Measurements from ENCODE around the gene RDH13. TPM values are rescaled to one million over a fixed set of nuclear protein-coding genes. Genes with fewer than 3 reads are reported as not detected.

RDH13 gene
- total and polyA plus RNA-seq, 7 donors = 6.9 to 41.0 (median 11.8) TPM

DNA sequence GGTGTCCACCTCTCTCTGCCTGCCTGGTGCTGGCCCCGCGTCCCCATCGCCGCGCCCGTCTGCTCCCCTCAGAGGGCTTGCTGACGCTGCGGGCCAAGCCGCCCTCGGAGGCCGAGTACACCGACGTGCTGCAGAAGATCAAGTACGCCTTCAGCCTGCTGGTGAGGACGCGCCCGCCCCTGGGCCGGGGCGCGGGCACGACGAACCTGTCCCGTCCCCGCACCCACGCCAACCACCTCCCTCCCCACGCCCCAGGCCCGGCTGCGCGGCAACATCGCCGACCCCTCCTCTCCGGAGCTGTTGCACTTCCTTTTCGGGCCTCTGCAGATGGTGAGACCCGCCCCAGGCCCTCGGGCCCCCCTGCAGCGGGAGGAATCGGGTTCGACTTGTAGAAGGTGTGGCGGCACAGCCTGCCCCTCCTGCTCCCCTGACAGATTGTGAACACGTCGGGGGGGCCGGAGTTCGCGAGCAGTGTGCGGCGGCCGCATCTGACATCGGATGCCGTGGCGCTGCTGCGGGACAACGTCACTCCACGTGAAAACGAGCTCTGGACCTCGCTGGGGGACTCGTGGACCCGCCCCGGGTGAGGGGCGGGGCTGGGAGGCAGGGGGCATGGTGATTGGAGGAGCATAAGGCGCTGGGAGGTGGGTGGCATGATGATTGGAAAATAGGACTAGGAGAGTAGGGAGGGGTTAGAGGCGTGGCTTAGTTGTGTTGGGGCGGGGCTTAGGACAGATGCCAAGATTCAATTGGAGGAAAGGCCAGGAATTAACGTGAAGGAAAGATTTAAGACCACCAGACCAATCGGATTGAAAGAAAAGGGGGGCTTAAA is 19.3 kb upstream of the RDH13 start:
- intact Hi-C loops (cut with DNase I) = no loop called here
- WGBS, 2 donors = 10 to 42% methylated on average over 64 of the region's 64 CpGs
- DNase-seq = no peak
- H3K4me3 ChIP-seq = peak overlapping the region in 2 of 4 donors; percentile 36 to 46
- H3K9me3 ChIP-seq = no peaks in the 10 kb centered on the region
- H3K27ac ChIP-seq = no peak overlapping the region
- H3K4me1 ChIP-seq = peaks cover 0 to 41% (median 38%) of the 10 kb centered on the region in 4 donors
- H3K27me3 ChIP-seq = peaks cover 61 to 89% (median 84%) of the 10 kb centered on the region in 3 donors
- TF ChIP-seq, protein P1, sequence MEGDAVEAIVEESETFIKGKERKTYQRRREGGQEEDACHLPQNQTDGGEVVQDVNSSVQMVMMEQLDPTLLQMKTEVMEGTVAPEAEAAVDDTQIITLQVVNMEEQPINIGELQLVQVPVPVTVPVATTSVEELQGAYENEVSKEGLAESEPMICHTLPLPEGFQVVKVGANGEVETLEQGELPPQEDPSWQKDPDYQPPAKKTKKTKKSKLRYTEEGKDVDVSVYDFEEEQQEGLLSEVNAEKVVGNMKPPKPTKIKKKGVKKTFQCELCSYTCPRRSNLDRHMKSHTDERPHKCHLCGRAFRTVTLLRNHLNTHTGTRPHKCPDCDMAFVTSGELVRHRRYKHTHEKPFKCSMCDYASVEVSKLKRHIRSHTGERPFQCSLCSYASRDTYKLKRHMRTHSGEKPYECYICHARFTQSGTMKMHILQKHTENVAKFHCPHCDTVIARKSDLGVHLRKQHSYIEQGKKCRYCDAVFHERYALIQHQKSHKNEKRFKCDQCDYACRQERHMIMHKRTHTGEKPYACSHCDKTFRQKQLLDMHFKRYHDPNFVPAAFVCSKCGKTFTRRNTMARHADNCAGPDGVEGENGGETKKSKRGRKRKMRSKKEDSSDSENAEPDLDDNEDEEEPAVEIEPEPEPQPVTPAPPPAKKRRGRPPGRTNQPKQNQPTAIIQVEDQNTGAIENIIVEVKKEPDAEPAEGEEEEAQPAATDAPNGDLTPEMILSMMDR (IDR thresholded peaks at IDR 0.05) = no peak
- TF ChIP-seq POLR2AphosphoS5 (IDR thresholded peaks at IDR 0.05) = no peak
- no peak for TF ChIP-seq POLR2A (IDR thresholded peaks at IDR 0.05)
- TF ChIP-seq EP300 (IDR thresholded peaks at IDR 0.05) = no peak
- no peaks in the 10 kb centered on the region for H3K36me3 ChIP-seq

DNA sequence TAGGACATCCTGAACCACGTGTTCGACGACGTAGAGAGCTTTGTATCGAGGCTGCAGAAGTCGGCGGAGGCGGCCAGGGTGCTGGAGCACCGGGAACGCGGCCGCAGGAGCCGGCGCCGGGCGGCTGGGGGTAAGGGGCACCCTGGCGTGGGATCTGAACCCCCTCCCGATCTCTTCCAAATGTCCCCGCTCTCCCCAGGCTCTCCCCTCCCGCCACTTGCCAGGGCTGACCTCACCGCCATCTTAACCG is 18.7 kb upstream of the RDH13 start:
- TF ChIP-seq, protein P1 (IDR thresholded peaks at IDR 0.05) = no peak
- TF ChIP-seq POLR2AphosphoS5 (IDR thresholded peaks at IDR 0.05) (no peak), EP300 (IDR thresholded peaks at IDR 0.05) (no peak), POLR2A (IDR thresholded peaks at IDR 0.05) (no peak)
- H3K4me1 ChIP-seq = peaks cover 0 to 36% (median 33%) of the 10 kb centered on the region in 4 donors
- WGBS, 2 donors = 11 to 32% methylated on average over 22 of the region's 22 CpGs
- no peaks in the 10 kb centered on the region for H3K36me3 ChIP-seq
- H3K27me3 ChIP-seq = peaks cover 65 to 92% (median 83%) of the 10 kb centered on the region in 3 donors
- DNase-seq = no peak
- no peaks in the 10 kb centered on the region for H3K9me3 ChIP-seq
- no peak overlapping the region for H3K27ac ChIP-seq
- intact Hi-C loops (cut with DNase I) = no loop called here
- peak overlapping the region in 3 of 4 donors; percentile 26 to 46 (median 36) for H3K4me3 ChIP-seq

DNA sequence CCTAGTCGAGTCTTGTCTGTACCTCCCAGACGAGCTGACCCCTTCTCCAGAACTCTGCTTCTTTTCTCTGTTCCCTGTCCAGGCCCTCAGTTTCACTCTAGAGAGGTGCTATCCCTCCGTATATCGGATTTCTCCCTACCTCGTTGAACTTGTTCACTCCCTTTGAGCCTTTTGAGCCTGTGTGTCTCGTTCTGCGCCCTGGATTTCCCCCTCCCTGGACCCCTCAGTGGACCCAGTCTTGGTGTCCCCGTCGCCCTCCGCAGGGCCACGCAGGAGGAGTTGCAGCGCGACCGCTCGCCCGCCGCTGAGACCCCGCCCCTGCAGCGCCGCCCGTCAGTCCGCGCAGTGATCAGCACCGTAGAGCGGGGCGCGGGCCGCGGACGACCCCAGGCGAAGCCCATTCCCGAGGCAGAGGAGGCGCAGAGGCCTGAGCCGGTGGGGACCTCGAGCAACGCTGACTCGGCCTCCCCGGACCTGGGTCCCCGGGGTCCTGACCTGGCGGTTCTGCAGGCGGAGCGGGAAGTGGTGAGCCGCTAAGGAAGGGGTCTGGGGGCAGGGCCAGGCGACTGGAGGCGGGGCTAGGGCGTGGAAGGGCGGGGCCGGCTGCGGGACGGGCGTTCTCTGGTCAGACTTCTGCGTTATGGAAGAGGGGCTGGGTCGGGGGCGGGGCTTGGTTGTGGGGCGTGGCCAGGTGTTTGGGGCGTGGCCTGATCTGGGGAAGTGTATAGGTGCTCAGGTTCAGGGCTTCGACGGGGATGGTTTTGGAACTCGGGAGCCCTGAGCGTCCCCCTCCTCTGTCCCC is 18.2 kb upstream of the RDH13 start:
- peaks cover 65 to 92% (median 83%) of the 10 kb centered on the region in 3 donors for H3K27me3 ChIP-seq
- DNase-seq = no peak
- H3K36me3 ChIP-seq = no peaks in the 10 kb centered on the region
- 0 to 2% methylated on average over 60 of the region's 60 CpGs for WGBS, 2 donors
- H3K4me1 ChIP-seq = peaks cover 0 to 30% (median 28%) of the 10 kb centered on the region in 4 donors
- TF ChIP-seq, protein P1 (IDR thresholded peaks at IDR 0.05) = no peak
- TF ChIP-seq POLR2AphosphoS5 (IDR thresholded peaks at IDR 0.05) = peak in 1 of 4 donors; percentile 14
- H3K4me3 ChIP-seq = peak overlapping the region; percentile 6 to 46 (median 31)
- intact Hi-C loops (cut with DNase I) = no loop called here
- H3K27ac ChIP-seq = peak overlapping the region in 1 of 4 donors; percentile 14
- no peaks in the 10 kb centered on the region for H3K9me3 ChIP-seq

DNA sequence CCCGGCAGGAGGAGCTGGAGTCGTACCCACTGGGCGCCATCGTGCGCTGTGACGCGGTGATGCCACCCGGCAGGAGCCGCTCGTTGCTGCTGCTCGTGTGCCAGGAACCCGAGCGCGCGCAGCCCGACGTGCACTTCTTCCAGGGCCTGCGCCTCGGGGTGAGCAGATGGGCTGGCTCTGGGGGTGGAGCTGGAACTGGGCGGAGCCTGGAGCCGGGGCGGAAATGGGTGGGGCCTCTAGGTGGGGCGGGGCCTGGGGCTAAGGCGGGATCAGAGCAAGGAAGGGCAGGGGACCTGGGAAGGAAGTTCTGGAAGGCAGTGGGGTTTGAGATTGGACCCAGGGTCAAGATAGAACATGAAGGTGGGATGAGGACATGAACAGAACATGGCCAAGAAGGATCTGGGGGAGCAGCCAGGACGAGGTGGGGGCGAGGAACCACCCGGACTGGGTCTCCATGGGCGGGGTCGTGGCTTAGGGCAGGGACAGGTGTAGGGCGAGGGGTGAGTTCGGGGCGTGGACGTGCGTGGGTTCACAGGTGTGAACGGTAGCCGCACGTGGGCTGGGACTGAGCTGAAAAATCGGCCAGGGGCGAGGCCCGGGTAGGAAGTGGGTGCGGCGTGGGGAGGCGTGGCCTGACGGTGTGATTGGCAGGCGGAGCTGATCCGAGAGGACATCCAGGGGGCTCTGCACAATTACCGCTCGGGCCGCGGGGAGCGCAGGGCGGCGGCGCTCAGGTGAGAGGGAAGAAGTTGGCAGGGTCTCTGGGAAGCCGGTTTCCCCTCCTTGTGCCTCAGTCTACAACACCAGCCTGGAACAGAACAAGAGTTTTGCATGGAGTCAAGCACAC is 17.4 kb upstream of the RDH13 start:
- no peak for DNase-seq
- H3K9me3 ChIP-seq = no peaks in the 10 kb centered on the region
- no peaks in the 10 kb centered on the region for H3K36me3 ChIP-seq
- 2 to 4% methylated on average over 55 of the region's 55 CpGs for WGBS, 2 donors
- H3K4me3 ChIP-seq = peak overlapping the region in 2 of 4 donors; percentile 36 to 46
- peaks cover 61 to 89% (median 81%) of the 10 kb centered on the region in 3 donors for H3K27me3 ChIP-seq
- intact Hi-C loops (cut with DNase I) = no loop called here
- TF ChIP-seq POLR2AphosphoS5 (IDR thresholded peaks at IDR 0.05) (no peak), EP300 (IDR thresholded peaks at IDR 0.05) (no peak), POLR2A (IDR thresholded peaks at IDR 0.05) (peak in 1 of 2 donors; percentile 13)
- TF ChIP-seq, protein P1 (IDR thresholded peaks at IDR 0.05) = no peak
- no peak overlapping the region for H3K27ac ChIP-seq
- H3K4me1 ChIP-seq = peaks cover 0 to 27% (median 26%) of the 10 kb centered on the region in 4 donors
